ENCODE measurements around the gene BAX. TPM values are rescaled to one million over a fixed set of nuclear protein-coding genes. Genes with fewer than 3 reads are reported as not detected.

BAX gene
- total and polyA plus RNA-seq, 2 of the 13 experiments (the other 11 are each of a cell fraction or from before 2014, with no cell fraction given), result 139 to 176 TPM

DNA sequence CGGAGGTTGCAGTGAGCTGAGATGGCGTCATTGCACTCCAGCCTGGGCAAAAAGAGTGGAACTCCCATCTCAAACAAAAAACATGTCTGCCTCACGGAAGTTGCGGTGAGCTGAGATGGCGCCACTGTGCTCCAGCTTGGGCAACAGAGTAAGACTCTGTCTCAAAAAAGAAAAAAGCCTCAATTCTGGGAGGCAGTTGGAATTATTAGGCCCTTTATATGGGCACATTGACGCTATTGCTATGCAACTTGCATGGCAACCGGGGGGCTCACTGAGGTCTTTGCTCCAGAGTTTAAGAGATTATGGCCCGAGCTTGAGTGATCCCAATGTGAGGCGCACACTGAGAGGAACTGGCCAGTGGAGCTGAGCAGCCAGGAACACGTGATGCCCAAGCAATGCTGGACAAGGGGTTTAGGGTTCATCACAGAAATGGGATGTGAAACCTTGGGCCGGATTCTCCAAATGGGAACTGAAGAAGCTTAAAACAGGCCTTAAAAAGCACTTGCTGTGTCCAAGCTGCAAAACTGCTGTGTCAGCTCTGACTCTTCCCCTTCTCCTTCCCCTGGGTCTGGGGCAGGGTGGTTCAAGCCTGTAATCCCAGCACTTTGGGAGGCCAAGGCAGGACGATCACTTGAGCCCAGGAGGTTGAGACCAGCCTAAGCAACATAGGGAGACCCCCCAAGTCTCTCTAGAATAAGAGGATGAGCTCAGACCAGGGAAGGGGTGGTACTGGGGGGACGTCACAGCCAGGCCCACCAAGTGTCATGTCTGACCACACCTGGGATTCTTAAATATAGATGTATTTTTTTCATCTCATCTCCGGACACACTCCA is 12.9 kb downstream of the BAX start (continued):
- TF ChIP-seq ZNF331 (CRISPR knock-in tag; IDR thresholded peaks at IDR 0.05), result peak; percentile 32
- no peak for TF ChIP-seq RAD51 (IDR thresholded peaks at IDR 0.05; ENCODE audit: borderline replicate concordance)
- TF ChIP-seq, protein P1, sequence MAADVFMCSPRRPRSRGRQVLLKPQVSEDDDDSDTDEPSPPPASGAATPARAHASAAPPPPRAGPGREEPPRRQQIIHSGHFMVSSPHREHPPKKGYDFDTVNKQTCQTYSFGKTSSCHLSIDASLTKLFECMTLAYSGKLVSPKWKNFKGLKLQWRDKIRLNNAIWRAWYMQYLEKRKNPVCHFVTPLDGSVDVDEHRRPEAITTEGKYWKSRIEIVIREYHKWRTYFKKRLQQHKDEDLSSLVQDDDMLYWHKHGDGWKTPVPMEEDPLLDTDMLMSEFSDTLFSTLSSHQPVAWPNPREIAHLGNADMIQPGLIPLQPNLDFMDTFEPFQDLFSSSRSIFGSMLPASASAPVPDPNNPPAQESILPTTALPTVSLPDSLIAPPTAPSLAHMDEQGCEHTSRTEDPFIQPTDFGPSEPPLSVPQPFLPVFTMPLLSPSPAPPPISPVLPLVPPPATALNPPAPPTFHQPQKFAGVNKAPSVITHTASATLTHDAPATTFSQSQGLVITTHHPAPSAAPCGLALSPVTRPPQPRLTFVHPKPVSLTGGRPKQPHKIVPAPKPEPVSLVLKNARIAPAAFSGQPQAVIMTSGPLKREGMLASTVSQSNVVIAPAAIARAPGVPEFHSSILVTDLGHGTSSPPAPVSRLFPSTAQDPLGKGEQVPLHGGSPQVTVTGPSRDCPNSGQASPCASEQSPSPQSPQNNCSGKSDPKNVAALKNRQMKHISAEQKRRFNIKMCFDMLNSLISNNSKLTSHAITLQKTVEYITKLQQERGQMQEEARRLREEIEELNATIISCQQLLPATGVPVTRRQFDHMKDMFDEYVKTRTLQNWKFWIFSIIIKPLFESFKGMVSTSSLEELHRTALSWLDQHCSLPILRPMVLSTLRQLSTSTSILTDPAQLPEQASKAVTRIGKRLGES (CRISPR knock-in tag; IDR thresholded peaks at IDR 0.05; ENCODE audit: borderline replicate concordance), result no peak
- TF ChIP-seq WIZ (CRISPR knock-in tag; IDR thresholded peaks at IDR 0.05), result peak; percentile 60; the same call in 1 of the 2 replicates
- TF ChIP-seq ATF1 (CRISPR knock-in tag; IDR thresholded peaks at IDR 0.05), result no peak
- no peak; the same call in 1 of the 2 replicates for TF ChIP-seq TGIF2 (CRISPR knock-in tag; IDR thresholded peaks at IDR 0.05)
- TF ChIP-seq CEBPB (IDR thresholded peaks at IDR 0.05; ENCODE audit: borderline replicate concordance, low read depth, low read length), result no peak
- no peak for TF ChIP-seq TCF7 (IDR thresholded peaks at IDR 0.05; ENCODE audit: low read depth)
- no peak for TF ChIP-seq KLF9 (CRISPR knock-in tag; IDR thresholded peaks at IDR 0.05; ENCODE audit: low read depth)
- peak; percentile 1 for TF ChIP-seq ZMYM4 (CRISPR knock-in tag; IDR thresholded peaks at IDR 0.05)
- no peak for TF ChIP-seq CCDC6 (CRISPR knock-in tag; IDR thresholded peaks at IDR 0.05)
- no peak for TF ChIP-seq HHEX (CRISPR knock-in tag; IDR thresholded peaks at IDR 0.05)
- no peak for TF ChIP-seq SIN3B (IDR thresholded peaks at IDR 0.05; ENCODE audit: low read length)
- TF ChIP-seq ZMYM3 (CRISPR knock-in tag; IDR thresholded peaks at IDR 0.05), result no peak
- no peak for TF ChIP-seq ZBTB20 (CRISPR knock-in tag; IDR thresholded peaks at IDR 0.05; ENCODE audit: borderline replicate concordance, low read depth)
- TF ChIP-seq ZNF660 (CRISPR knock-in tag; IDR thresholded peaks at IDR 0.05; ENCODE audit: borderline replicate concordance, low read depth), result no peak
- TF ChIP-seq POLR2AphosphoS5 (IDR thresholded peaks at IDR 0.05; ENCODE audit: low read depth, low read length), result peak; percentile 83
- no peak; the same call in 1 of the 2 replicates for TF ChIP-seq ZFP36L1 (CRISPR knock-in tag; IDR thresholded peaks at IDR 0.05)
- TF ChIP-seq ZC3H4 (CRISPR knock-in tag; IDR thresholded peaks at IDR 0.05; ENCODE audit: borderline replicate concordance), result peak; percentile 97
- no peak for TF ChIP-seq ZNF136 (CRISPR knock-in tag; IDR thresholded peaks at IDR 0.05; ENCODE audit: low read depth)
- TF ChIP-seq, protein P2, sequence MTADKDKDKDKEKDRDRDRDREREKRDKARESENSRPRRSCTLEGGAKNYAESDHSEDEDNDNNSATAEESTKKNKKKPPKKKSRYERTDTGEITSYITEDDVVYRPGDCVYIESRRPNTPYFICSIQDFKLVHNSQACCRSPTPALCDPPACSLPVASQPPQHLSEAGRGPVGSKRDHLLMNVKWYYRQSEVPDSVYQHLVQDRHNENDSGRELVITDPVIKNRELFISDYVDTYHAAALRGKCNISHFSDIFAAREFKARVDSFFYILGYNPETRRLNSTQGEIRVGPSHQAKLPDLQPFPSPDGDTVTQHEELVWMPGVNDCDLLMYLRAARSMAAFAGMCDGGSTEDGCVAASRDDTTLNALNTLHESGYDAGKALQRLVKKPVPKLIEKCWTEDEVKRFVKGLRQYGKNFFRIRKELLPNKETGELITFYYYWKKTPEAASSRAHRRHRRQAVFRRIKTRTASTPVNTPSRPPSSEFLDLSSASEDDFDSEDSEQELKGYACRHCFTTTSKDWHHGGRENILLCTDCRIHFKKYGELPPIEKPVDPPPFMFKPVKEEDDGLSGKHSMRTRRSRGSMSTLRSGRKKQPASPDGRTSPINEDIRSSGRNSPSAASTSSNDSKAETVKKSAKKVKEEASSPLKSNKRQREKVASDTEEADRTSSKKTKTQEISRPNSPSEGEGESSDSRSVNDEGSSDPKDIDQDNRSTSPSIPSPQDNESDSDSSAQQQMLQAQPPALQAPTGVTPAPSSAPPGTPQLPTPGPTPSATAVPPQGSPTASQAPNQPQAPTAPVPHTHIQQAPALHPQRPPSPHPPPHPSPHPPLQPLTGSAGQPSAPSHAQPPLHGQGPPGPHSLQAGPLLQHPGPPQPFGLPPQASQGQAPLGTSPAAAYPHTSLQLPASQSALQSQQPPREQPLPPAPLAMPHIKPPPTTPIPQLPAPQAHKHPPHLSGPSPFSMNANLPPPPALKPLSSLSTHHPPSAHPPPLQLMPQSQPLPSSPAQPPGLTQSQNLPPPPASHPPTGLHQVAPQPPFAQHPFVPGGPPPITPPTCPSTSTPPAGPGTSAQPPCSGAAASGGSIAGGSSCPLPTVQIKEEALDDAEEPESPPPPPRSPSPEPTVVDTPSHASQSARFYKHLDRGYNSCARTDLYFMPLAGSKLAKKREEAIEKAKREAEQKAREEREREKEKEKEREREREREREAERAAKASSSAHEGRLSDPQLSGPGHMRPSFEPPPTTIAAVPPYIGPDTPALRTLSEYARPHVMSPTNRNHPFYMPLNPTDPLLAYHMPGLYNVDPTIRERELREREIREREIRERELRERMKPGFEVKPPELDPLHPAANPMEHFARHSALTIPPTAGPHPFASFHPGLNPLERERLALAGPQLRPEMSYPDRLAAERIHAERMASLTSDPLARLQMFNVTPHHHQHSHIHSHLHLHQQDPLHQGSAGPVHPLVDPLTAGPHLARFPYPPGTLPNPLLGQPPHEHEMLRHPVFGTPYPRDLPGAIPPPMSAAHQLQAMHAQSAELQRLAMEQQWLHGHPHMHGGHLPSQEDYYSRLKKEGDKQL (CRISPR knock-in tag; IDR thresholded peaks at IDR 0.05; ENCODE audit: low read depth), result 0 out of 2 replicates have a peak, but pooled peaks have one; percentile 9
- no peak for TF ChIP-seq XBP1 (CRISPR knock-in tag; IDR thresholded peaks at IDR 0.05)
- TF ChIP-seq SMARCE1 (IDR thresholded peaks at IDR 0.05; ENCODE audit: borderline replicate concordance), result no peak
